HG02981 (cell line): Measurements from ENCODE around the gene B3GNT8.
A peak's percentile ranks its signal among the peaks of the same experiment; 100 is the strongest.
"Not testable (repeated sequence)": the region's sequence is repeated elsewhere in the genome, so short reads cannot be mapped to it uniquely, and the experiment has no call there.

Source experiments
- ATAC-seq: cut with Tn5 transposase; IDR thresholded peaks from one replicate; pipeline ENCODE4 v1.9.1; 2021; ENCODE audit warnings: mild to moderate bottlenecking, moderate library complexity; ENCODE audit not compliant: unreplicated experiment

The B3GNT8 gene

DNA sequence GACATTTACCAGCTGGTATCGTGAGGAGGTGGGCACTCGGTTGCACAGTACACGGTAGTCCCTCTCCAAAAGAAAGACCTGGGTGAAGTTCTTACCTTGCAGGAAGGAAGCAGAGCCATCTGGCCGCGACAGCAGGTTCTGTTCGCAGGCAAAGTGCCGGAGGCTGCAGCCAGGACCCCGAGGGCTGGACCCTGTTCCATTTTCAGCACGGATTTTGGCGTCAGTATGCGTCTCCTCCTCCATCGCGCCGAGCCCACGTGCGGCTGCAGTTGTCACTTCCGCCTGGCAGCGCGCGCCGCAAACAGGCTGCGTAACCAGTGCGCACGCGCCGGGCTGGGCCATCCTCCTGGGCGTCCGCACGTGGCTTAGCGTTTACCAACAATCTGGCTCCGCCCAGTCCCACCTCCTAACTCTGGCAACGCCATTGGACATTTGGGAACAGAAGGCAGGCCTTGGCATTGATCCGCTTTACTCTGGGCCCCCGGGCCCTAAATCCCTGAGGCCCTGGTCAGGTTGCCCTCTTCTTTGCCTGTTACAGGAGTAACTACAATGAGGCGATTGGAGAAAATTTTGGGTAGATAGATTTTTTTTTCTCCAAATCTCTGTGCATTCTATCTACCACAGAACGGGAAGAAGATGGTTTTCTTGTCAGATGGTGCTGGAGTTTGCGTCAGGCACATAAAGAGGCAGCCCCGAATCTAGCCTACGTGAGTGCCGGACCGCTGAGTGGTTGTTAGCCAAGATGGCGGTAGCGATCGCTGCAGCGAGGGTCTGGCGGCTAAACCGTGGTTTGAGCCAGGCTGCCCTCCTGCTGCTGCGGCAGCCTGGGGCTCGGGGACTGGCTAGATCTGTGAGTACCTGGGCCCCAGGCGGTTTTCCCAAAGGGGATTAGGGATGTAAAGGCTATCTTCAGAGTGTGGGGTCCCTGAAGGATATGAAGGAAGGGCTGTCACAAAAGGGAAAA, 29.8 kb downstream of the B3GNT8 start, which contains the start of the genes BCKDHA and EXOSC5:
Gene BCKDHA, plus strand, starts transcription at position 733 of the 964 bp plus-strand sequence. Its CDS starts 10 bp downstream, at position 743.
Gene EXOSC5, minus strand, starts transcription at position 274 of the 964 bp plus-strand sequence. Its CDS starts 31 bp downstream, at position 243.
- peak; percentile 91 for ATAC-seq

DNA sequence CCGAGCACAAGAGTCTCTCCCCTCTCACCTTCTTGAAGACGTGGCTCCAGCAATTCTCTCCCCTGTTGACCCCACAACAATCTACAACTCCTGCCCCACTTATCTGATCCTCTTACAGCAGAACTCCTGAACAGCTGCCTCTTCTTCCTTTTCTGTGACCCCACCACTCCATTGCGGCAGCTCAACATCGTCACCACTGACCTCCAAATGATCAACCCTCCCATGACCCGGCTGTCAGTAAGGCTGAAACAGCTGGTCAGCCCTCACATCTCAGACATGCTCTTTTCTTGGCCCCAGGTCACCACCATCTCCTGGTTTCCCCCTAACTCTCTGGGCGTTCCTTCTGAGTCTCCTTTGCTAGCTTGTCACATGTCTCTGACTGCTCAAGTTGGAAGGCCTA, 31.8 kb downstream of the B3GNT8 start:
- no peak for ATAC-seq

DNA sequence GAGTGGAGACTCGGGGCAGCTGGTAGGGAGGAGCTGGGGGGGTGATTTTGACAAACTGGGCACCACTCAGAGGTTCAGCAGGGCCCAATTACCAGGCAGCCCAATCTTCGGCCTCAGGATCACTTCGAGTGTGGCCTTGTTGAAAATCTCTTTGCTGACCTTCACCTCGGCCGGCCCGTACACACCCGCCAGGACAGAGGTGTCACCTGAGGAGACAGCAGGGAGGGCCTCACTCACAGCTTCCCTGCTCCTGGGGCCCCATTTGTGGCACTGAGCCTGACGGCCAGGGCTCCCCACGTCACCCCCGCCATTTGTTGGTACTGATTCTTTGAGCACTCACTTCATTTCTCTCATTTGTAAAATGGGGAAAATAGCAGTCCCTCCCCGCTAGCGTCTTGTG, 34.4 kb downstream of the B3GNT8 start:
- ATAC-seq = no peak

DNA sequence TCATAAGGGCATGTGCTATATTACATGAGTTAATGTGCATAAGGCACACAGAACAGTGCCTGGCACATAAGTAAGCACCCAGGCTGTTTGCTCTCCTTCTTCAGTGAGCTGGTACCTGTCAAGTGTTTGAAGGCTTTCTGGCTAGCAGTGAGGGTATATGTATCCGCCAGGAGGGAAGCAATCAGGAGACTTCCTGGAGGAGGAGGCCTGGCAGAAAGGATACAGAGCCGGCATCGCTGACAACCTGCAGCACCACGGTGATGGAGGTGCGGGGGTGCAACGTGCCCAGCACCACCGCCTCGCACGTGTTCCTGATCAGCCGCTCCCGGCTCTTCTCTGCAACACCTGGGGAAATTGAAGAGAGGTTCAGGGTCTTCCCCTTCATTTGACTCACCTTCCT, 35.6 kb downstream of the B3GNT8 start:
- ATAC-seq = no peak

DNA sequence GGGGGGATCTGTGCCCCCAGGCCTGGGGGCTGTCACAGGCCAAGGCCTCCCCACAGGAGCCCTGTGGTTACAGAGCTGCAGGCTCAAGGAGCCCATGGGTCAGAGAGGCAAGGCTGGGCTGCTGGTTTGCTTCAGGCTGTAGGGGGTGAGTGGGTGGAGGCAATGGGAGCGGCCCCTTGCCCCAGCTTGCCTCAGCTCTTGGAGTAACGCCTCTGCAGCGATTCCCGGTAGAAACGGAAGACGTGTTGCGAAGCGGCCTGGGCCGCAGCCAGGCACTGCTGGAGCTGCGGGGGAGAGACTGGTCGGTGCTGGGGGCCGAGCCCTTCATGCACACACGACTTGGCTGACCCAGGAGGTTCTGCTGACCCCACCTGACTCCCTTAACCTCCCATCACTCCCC, 40.7 kb downstream of the B3GNT8 start:
- ATAC-seq = no peak

DNA sequence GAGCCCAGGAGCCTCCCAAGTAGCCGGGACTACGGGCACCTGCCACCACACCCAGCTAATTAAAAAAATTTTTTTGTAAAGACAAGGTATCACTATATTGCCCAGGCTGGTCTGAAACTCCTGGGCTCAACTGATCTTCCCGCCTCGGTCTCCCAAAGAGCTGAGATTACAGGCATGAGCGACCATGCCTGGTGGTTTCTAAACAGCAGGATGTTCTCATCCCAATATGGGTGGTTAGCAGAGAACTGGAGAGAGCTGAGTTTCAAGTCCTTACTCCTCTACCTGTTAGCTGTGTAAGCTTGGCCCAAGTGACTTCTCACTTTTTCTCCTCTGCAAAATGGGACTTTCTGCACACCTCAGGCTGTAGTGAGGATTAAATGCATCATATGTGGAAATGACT, 42.8 kb downstream of the B3GNT8 start:
- ATAC-seq = no peak

DNA sequence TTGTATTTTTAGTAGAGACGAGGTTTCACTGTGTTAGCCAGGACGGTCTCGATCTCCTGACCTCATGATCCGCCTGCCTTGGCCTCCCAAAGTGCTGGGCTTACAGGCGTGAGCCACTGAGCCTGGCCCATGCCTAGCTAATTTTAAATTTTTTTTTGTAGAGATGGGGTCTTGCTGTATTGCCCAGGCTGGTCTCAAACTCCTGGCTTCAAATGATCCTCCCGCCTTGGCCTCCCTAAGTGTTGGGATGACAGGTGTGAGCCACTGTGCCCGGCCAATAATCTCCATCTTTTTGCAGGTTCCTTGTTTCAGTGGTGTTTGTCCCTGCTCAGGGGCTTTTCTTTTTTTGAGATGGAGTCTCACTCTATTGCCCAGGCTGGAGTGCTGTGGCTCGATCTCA, 45.6 kb downstream of the B3GNT8 start:
- ATAC-seq = not testable (repeated sequence)

DNA sequence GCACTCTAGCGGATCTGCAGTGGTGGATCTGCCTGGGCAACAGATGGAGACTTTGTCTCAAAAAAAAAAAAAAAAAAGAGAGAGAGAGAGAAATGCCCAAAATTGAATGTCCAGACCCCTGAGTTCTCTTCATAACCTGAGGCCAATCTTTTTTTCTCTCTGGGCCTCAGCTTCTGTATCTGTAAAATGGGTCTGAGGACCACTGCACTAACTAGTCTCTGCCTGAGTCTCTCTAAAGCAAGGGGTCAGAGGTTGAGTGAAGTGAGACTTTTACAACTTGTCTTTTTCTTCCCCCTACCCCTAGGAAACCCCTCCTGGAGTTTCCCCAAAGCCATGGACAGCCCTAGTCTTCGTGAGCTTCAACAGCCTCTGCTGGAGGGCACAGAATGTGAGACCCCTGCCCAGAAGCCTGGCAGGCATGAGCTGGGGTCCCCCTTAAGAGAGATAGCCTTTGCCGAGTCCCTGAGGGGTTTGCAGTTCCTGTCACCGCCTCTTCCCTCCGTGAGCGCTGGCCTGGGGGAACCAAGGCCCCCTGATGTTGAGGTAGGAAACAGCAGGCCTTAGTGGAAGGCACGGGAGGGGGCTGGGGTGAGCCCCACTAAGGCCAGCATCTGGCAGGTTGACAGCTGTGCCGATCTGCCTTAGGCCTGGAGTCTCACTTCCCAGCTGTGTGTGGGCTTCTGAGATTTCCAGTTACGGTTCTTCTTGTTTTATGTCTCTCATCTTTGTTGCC, 49.0 kb downstream of the B3GNT8 start:
- ATAC-seq = peak; percentile 76

DNA sequence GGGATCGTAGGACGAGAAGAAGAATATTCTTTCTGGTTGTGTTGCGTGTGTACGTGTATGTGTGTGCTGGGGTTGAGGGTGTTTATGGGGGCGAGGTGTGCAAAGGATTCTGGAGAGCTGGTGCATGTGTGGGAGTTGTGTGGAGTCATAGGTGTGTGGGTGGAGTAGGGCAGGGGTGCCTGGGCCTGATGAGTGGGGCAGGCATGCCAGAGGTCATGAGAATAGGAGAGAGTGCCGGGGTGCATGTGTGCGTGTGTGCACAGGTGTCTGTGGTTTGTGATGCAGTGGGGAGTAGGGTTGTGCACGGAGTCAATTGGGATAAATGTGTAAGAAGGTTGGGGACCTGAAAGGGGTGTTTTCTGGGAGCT, 50.2 kb downstream of the B3GNT8 start:
- ATAC-seq = no peak

DNA sequence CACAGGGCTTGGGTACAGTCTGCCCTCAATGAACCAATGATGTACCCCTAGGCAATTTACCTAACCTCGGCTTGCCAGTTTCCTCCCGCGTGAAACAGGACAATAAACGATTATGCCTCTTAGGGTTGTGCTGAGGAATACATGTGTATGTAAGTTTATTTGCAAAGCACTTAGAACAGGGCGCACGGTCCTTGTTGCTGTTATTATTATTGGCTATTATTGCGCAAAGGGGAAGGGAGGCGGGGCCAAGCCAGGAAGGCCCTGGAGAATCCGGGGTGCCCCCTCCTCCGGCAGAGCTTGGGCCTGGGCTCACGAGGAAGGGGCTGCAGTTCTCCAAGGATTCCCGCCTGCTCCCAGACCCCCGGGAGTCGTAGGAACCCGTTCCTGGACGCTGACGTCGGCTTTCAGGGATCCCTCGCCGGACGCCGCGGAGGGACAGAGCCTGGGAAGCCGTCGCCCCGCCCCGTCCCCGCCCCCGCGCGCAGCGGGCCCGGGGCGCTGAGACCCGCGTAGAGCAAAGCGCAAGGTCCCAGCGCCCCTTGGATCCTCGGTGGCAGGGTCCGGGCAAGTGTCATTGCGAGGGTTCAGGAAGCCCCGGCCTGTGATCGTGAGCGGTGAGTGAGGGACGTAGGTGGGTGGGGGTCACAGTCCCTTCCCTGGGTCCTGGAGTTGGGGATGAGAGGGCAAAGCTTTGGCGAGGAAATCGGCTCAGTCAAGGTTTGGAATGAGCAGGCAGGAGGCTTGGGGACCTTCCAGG, 50.8 kb downstream of the B3GNT8 start, which contains the start of gene TMEM91:
Gene TMEM91, plus strand, starts transcription at position 293 of the 757 bp plus-strand sequence. CDS start 1,777 bp downstream, outside the sequence.
- ATAC-seq = no peak
